HepG2 (cell line): ENCODE results near the gene CACNA2D3. TPM values are rescaled to one million over a fixed set of nuclear protein-coding genes. Genes with fewer than 3 reads are reported as not detected.

Experiments
- ATAC-seq: fragments of 200-7000 bp; cut with Tn5 transposase; 3 replicates; pipeline ENCODE4 v1.9.1; 2020; ENCODE audit warnings: mild to moderate bottlenecking, moderate library complexity
- BruUV-seq: library from RNA; stranded (reverse); fragments of 400-500 nt; replicated peaks from 2 replicates; lab custom pipeline; 2021; lab: Mats Ljungman, UMichigan
- CTCF ChIA-PET: fragments of 300-600 bp; formaldehyde crosslinking; extraction: SDS; loops from one replicate; lab custom pipeline; 2021; ENCODE audit warnings: low total read pairs, inconsistent platforms, low intra/inter-chr PET ratio; lab: Yijun Ruan, JAX
- POLR2A ChIA-PET: fragments of 350-600 bp; sonication (Branson Sonifier 250); formaldehyde crosslinking; loops from one replicate; lab custom pipeline; 2020; ENCODE audit warnings: antibody characterized with exemption, inconsistent platforms; lab: Yijun Ruan, JAX
- DNase-seq: peaks from one replicate; pipeline ENCODE4 v3.0.0-alpha.2; 2015; ENCODE audit warnings: low spot score
- FAIRE-seq: peaks from 3 replicates; lab custom pipeline; 2011; peaks lifted over from hg19 to GRCh38; lab: Jason Lieb, UNC
- H2AFZ ChIP-seq: one replicate; pipeline ENCODE4 v1.6.1; 2011; ENCODE audit warnings: low read length, inconsistent platforms
- H3K27ac ChIP-seq: fragments of 300-600 bp; 3 replicates; pipeline ENCODE4 v1.8.0; 2011; ENCODE audit warnings: mixed run types, mild to moderate bottlenecking, mixed read lengths, low read length, inconsistent platforms; ENCODE audit not compliant: insufficient read depth; ENCODE audit errors: extremely low read length
- H3K27me3 ChIP-seq, 2 experiments: fragments of 200-600 bp in 1 of 2; 2 replicates in 1 of 2; 3 replicates in 1 of 2; pipeline versions ENCODE4 v1.6.0 to v1.8.0; 2011; ENCODE audit warnings: low read length in 2 of 2, mild to moderate bottlenecking in 2 of 2, moderate library complexity in 2 of 2, inconsistent platforms in 1 of 2; ENCODE audit not compliant: insufficient read depth in 2 of 2, control insufficient read depth in 1 of 2
- H3K36me3 ChIP-seq, 2 experiments: fragments of 200-600 bp in 1 of 2; replicated peaks in 1 of 2; 2 replicates in 1 of 2; 3 replicates in 1 of 2; pipeline versions ENCODE4 v1.5.1 to v1.8.0; 2011; ENCODE audit warnings: low read length in 2 of 2, inconsistent platforms in 1 of 2; ENCODE audit not compliant: insufficient read depth in 2 of 2, control insufficient read depth in 1 of 2
- H3K4me1 ChIP-seq: 2 replicates; pipeline ENCODE4 v1.5.1; 2012; ENCODE audit warnings: low read length, inconsistent platforms; ENCODE audit not compliant: insufficient read depth
- H3K4me2 ChIP-seq: 2 replicates; pipeline ENCODE4 v1.6.0; 2011; ENCODE audit warnings: low read depth, low read length, inconsistent platforms
- H3K4me3 ChIP-seq, 3 experiments: fragments of 200-600 bp in 1 of 3; sonication (generic), shearing (Covaris generic) in 1 of 3; replicated peaks in 1 of 3; 2 replicates each; pipeline ENCODE4 v1.5.1; 2011 to 2016; ENCODE audit warnings: low read length in 3 of 3, inconsistent platforms in 2 of 3, low read depth in 2 of 3, mild to moderate bottlenecking in 2 of 3, control low read depth in 1 of 3, mixed read lengths in 1 of 3; ENCODE audit not compliant: insufficient read depth in 1 of 3
- H3K79me2 ChIP-seq: one replicate; pipeline ENCODE4 v1.6.1; 2011; ENCODE audit warnings: low read length, inconsistent platforms; ENCODE audit not compliant: insufficient read depth
- H3K9ac ChIP-seq: 2 replicates; pipeline ENCODE4 v1.6.0; 2011; ENCODE audit warnings: mild to moderate bottlenecking, low read depth, low read length, inconsistent platforms; ENCODE audit not compliant: insufficient read depth
- H3K9me3 ChIP-seq: 2 replicates; pipeline ENCODE4 v1.5.1; 2012; ENCODE audit warnings: mild to moderate bottlenecking, low read length
- H4K20me1 ChIP-seq: 2 replicates; pipeline ENCODE4 v1.6.0; 2011; ENCODE audit warnings: inconsistent platforms, mild to moderate bottlenecking, low read length, moderate library complexity; ENCODE audit not compliant: insufficient read depth
- ATAD3A ChIP-seq: sonication (generic); formaldehyde crosslinking; IDR thresholded peaks from 2 replicates; pipeline ENCODE4 v1.4.0; 2020; ENCODE audit warnings: missing genetic modification reagents
- GABPB1 ChIP-seq: IDR thresholded peaks from 2 replicates; pipeline ENCODE4 v1.6.1; 2016; ENCODE audit warnings: mild to moderate bottlenecking, missing genetic modification reagents, moderate library complexity, missing compliant biosample characterization
- GLMP ChIP-seq: sonication (generic); formaldehyde crosslinking; IDR thresholded peaks from 2 replicates; pipeline ENCODE4 v1.9.0; 2021; ENCODE audit warnings: missing genetic modification reagents, mild to moderate bottlenecking, borderline replicate concordance
- LBX2 ChIP-seq: sonication (generic); formaldehyde crosslinking; IDR thresholded peaks from 2 replicates; pipeline ENCODE4 v1.5.0; 2020; ENCODE audit warnings: missing genetic modification reagents, mild to moderate bottlenecking, borderline replicate concordance
- REXO4 ChIP-seq: sonication (generic); formaldehyde crosslinking; IDR thresholded peaks from 2 replicates; pipeline ENCODE4 v1.8.0; 2022; ENCODE audit warnings: missing genetic modification reagents, mild to moderate bottlenecking, borderline replicate concordance
- ZFP82 ChIP-seq: sonication (generic); formaldehyde crosslinking; IDR thresholded peaks from 2 replicates; pipeline ENCODE4 v1.5.1; 2020; ENCODE audit warnings: mild to moderate bottlenecking, missing genetic modification reagents, borderline replicate concordance
- ZNF484 ChIP-seq: sonication (generic); formaldehyde crosslinking; IDR thresholded peaks from 2 replicates; pipeline ENCODE4 v1.5.1; 2020; ENCODE audit warnings: mild to moderate bottlenecking, low read depth, missing genetic modification reagents, borderline replicate concordance
- ZNF839 ChIP-seq: sonication (generic); formaldehyde crosslinking; IDR thresholded peaks from 2 replicates; pipeline ENCODE4 v1.4.0; 2020; ENCODE audit warnings: missing genetic modification reagents, mild to moderate bottlenecking, borderline replicate concordance
- WGBS: methylation state at CpG from one replicate; pipeline ENCODE4 v1.1.6; 2017; ENCODE audit warnings: low lambda C conversion rate; 5-methylcytosine and 5-hydroxymethylcytosine counted together
- in situ Hi-C: cut with HindIII; loops from 2 replicates; pipeline ENCODE4 v1.10.0; 2017; ENCODE audit warnings: low pct_unique_long_range_greater_than_20kb; ENCODE audit not compliant: extremely low pct_ligation_motif_present
- intact Hi-C: fragments of 100-400 bp; cut with micrococcal nuclease; formaldehyde crosslinking; loops from one replicate; pipeline ENCODE4 v1.10.0; 2022; ENCODE audit not compliant: unreplicated experiment
- polyA plus RNA-seq, 8 experiments: library from polyadenylated mRNA; depleted of rRNA in 3 of 8; stranded (reverse) in 7 of 8; unstranded in 1 of 8; fragments of >200 nt; fragmentation: Illumina TruSeq in 4 of 8; extraction: Trizol in 4 of 8; gene quantifications; 2 replicates each; pipeline versions ENCODE4 v1.2.1 to v1.2.3, GENCODE V29; 2011 to 2016; ENCODE audit warnings: low read depth in 4 of 8, missing spikeins in 1 of 8, mixed read lengths in 1 of 8; ENCODE audit not compliant: insufficient read depth in 1 of 8
- total RNA-seq, 5 experiments: library from RNA; depleted of rRNA; stranded (reverse); fragments of >200 nt; fragmentation: Illumina TruSeq; extraction: Trizol; gene quantifications; 2 replicates each; pipeline ENCODE4 v1.2.3, GENCODE V29; 2016; ENCODE audit warnings: low read depth in 1 of 5

The CACNA2D3 gene
- total and polyA plus RNA-seq, 2 of the 13 experiments (the other 11 are each of a cell fraction or from before 2014, with no cell fraction given): not detected

GRCh38 chr3:54899273-54899672, 776.9 kb downstream of the CACNA2D3 start (continued):
- TF ChIP-seq GABPB1 (CRISPR knock-in tag) (no peak), ZFP82 (CRISPR knock-in tag) (no peak), LBX2 (no peak), GLMP (CRISPR knock-in tag) (no peak), REXO4 (CRISPR knock-in tag) (no peak), ZNF484 (CRISPR knock-in tag) (no peak), ZNF839 (CRISPR knock-in tag) (no peak)

- Histone ChIP-seq H3K4me1 (no peaks in the 10 kb centered on the region), H3K9me3 (no peaks in the 10 kb centered on the region), H3K79me2 (no peaks in the 10 kb centered on the region), H3K9ac (no peak overlapping the region), H3K27ac (no peak overlapping the region), H3K4me3 (no peak overlapping the region), H3K36me3 (no peaks in the 10 kb centered on the region), H4K20me1 (no peaks in the 10 kb centered on the region), H3K27me3 (peaks cover 0 to 5% of the 10 kb centered on the region in 2 experiments; a peak in 2 of 5 replicates), H3K4me2 (no peak overlapping the region), H2AFZ (no peak overlapping the region)
- no TSS peak for BruUV-seq
- in situ Hi-C loops (no loop called here), intact Hi-C loops (loop anchor here (1.0 kb wide), 1 partner anchor 27 kb away; the partner anchor contains the start of gene LRTM1)
- FAIRE-seq: no peak
- WGBS: 3% methylated on average over 6 of the region's 8 CpGs
- no peak for DNase-seq
- ChIA-PET CTCF (no interaction called here), POLR2A (no interaction called here)
- TF ChIP-seq ATAD3A (CRISPR knock-in tag): no peak
- no peak for TF ChIP-seq REXO4 (CRISPR knock-in tag)
- ATAC-seq: no peak
These were observed 778.7 kb downstream of the CACNA2D3 start for GRCh38 chr3:54900838-54901591.
